RWPE1 (cell line): ENCODE data around the gene MYO1B.

Experiments used
- CTCF ChIA-PET: fragments of 350-600 bp; sonication (Branson Sonifier 250); formaldehyde crosslinking; extraction: SDS; loops from one replicate; lab custom pipeline; 2021; lab: Yijun Ruan, JAX
- POLR2A ChIA-PET: fragments of 400-600 bp; formaldehyde crosslinking; extraction: SDS; loops from one replicate; lab custom pipeline; 2020; ENCODE audit warnings: antibody characterized with exemption; ENCODE audit not compliant: low non-redundant PET; lab: Yijun Ruan, JAX
- DNase-seq: peaks from one replicate; pipeline ENCODE4 v3.0.0; 2012; ENCODE audit warnings: low spot score
- H3K27ac ChIP-seq: fragments of 450-650 bp; 2 replicates; pipeline ENCODE4 v1.5.1; 2017
- CTCF ChIP-seq: fragments of 450-650 bp; conservative IDR thresholded peaks from 2 replicates; pipeline ENCODE4 v1.5.1; 2017; ENCODE audit warnings: low read depth, mild to moderate bottlenecking

MYO1B gene

GRCh38 chr2:191410646-191411436 lies 165.6 kb downstream of the MYO1B start:
- H3K27ac ChIP-seq, result no peak overlapping the region
- no peak for DNase-seq
- ChIA-PET POLR2A (no interaction called here), CTCF (interaction anchor here (0.6 kb wide), 1 partner anchor 216 kb away, joined by 3 read pairs; no protein-coding TSS in a partner anchor)
- no peak for TF ChIP-seq CTCF

GRCh38 chr2:191411472-191411871 lies 166.3 kb downstream of the MYO1B start:
- no peak for DNase-seq
- POLR2A ChIA-PET, result no interaction called here
- CTCF ChIA-PET, result interaction anchor here (0.6 to 0.7 kb wide), 2 partner anchors 21 to 216 kb away, joined by 3 to 4 read pairs; no protein-coding TSS in a partner anchor
- TF ChIP-seq CTCF, result no peak
- H3K27ac ChIP-seq, result no peak overlapping the region

- CTCF ChIA-PET, result interaction anchor here (0.7 kb wide), 1 partner anchor 20 kb away, joined by 4 read pairs; no protein-coding TSS in a partner anchor
- POLR2A ChIA-PET, result no interaction called here
- no peak for TF ChIP-seq CTCF
- no peak overlapping the region for H3K27ac ChIP-seq
- DNase-seq, result no peak
Observed at GRCh38 chr2:191412353-191412752, 167.1 kb downstream of the MYO1B start.

- CTCF ChIA-PET, result no interaction called here
- H3K27ac ChIP-seq, result no peak overlapping the region
- no peak for TF ChIP-seq CTCF
- POLR2A ChIA-PET, result no interaction called here
- no peak for DNase-seq
Observed at GRCh38 chr2:191415101-191415500, 169.9 kb downstream of the MYO1B start.

- POLR2A ChIA-PET, result no interaction called here
Observed at GRCh38 chr2:191415858-191416257, 170.7 kb downstream of the MYO1B start.

GRCh38 chr2:191417746-191418145 lies 172.5 kb downstream of the MYO1B start:
- ChIA-PET POLR2A (no interaction called here), CTCF (no interaction called here)
- no peak for DNase-seq
- no peak for TF ChIP-seq CTCF
- no peak overlapping the region for H3K27ac ChIP-seq

More at GRCh38 chr2:191415858-191416257, 170.7 kb downstream of the MYO1B start:
- TF ChIP-seq CTCF, result no peak
- no peak overlapping the region for H3K27ac ChIP-seq
- CTCF ChIA-PET, result interaction anchor here (0.6 kb wide), 1 partner anchor 85 kb away, joined by 7 read pairs; no protein-coding TSS in a partner anchor
- no peak for DNase-seq
